Hepatic stellate cell (primary cell): ENCODE measurements around the gene NEK8.
"Not testable (repeated sequence)": the region's sequence is repeated elsewhere in the genome, so short reads cannot be mapped to it uniquely, and the experiment has no call there.

Experiments
- DNase-seq: peaks from one replicate; pipeline ENCODE4 v3.0.0; 2011; ENCODE audit warnings: low spot score

NEK8 gene

DNA sequence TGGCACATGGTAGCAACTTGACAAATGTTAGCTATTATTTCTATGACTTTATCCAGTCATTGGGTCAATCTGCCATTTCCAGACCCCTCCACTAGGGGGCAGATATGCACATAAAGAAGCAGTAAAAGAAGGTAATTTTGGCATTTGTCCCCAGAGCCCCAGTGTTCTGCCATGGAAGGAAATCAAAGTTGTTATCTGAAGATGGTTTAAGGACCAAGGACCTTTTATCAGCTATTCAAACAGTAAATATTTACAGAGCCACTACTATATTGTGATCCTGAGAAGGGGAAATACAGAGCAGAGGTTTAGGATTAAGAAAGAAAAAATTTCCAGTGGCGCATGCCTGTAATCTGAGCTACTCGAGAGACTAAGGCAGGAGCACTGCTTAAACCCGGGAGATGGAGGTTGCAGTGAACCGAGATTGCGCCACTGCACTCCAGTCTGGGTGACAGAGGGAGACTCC lies 35.2 kb downstream of the NEK8 start:
- DNase-seq: peak; percentile 64

DNA sequence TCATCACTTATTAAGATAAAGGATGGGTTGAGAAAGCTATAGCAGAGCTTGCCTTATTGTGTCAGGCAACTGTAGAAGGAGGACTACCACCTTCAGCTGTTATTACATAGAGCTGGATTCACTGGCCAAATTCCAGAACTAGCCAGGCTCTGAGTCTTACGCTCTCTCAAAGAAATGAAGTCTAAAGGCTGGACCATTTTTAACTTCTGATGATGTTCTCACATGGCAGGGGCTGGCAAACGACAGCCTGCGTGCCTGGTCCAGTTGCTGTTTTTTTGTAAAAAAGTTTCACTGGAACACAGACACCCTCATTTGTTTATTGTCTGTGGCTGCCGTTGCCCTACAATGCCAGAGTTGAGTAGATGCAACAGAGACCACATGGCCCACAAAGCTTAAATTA lies 36.5 kb downstream of the NEK8 start:
- DNase-seq: no peak

DNA sequence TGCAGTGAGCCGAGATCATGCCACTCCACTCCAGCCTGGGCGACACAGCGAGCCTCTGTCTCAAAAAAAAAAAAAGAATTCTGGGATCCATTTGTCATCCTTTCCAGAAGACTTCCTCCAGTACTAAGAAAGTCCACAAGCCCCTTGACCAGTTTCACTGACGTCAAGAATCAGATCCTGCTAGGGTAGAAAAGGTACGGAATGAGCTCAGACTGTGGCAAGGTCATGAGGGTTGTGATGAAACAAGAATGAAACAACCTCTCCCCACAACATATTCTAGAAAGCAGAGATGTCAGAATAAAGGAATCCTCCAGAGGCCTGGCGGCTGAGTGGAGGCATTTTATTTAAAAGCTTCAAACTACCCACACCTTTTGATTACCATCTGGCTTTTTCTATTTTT lies 45.1 kb downstream of the NEK8 start:
- DNase-seq: no peak

DNA sequence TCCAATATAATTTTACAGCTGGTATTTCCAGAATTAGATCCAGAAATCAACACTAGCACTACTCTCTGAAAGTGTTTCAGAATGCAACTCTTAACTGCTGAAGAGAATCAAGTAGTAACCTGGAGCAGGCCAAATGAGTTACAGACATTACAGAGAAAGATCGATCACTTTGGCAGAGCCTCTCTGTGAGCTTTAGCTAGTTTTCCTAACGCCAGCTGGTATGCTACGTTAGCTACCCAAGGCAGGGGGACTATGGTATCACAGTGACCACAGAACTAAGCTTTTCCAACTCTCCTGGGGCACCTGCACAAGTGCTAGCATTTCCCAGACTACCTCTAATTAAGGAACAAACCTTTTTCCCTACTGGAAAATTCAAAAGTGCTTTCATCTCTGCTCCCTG lies 45.6 kb downstream of the NEK8 start:
- no peak for DNase-seq

DNA sequence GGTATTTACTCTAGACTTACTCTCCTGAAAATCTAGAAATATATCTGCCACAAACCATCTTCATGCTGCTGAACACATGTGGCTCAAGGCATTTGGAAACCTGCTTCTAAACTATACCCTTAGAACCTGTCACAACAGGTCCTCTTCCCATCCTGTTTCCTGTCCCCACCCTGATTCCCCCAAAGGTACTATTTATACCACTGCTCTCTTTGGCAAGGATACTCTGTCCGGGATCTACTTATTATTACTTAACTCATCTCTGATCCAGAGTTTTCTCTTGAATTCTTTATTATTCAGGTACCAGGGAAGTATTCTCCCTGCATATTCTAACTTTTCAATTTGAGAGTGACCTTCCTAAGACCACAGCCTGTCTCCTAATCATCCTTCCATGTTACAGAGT lies 48.6 kb downstream of the NEK8 start:
- DNase-seq: no peak

DNA sequence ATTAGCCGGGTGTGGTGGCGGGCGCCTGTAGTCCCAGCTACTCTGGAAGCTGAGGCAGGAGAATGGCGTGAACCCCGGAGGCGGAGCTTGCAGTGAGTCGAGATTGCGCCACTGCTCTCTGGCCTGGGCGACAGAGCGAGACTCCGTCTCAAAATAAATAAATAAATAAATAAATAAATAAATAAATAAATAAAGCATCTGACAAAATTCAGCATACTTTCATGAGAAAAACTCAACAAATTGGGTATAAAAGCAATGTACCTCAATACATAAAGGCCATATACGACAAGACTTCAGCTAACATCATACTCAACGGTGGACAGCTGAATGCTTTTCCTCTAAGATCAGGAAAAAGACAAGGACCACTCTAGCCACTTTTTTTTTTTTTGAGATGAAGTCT lies 51.0 kb downstream of the NEK8 start:
- not testable (repeated sequence) for DNase-seq

DNA sequence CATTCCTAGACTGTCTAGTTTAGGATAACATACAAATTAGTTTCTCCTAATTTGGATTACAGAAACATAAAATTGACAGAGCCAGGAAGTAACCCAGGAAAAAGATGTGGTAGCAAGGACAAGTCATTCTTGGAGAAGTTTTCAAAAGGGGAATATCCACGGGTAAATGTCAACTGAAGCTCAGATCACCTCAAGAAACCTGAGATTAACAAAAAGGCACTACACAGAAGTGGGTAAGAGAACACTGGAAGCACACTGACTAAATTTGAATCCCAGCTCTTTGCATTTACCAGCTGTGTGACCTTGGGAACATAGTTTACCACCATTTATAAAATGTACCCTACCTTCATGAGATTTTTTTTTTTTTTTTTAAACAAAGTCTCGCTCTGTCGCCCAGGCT lies 54.6 kb downstream of the NEK8 start:
- DNase-seq: no peak

DNA sequence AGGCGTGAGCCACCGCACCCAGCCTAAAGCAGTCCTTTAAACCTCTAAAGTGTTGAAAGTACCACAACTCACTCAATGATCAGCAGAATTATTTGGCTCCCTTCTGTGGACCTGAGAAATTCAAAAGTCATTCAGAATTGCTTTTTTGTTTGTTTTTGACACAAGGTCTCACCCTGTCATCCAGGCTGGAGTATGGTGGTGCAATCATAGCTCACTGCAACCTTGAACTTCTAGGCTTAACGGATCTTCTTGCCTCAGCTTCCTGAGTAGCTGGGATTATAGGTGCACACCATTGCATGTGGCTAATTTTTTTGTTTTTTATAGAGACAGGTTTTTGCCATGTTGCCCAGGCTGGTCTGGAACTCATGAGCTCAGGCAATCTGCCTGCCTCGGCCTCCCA lies 59.5 kb downstream of the NEK8 start:
- no peak for DNase-seq
